Measurements from ENCODE around the gene RAB40B. TPM values are rescaled to one million over a fixed set of nuclear protein-coding genes. Genes with fewer than 3 reads are reported as not detected.

Gene RAB40B
- total RNA-seq, 3 donors from 2014 or later (not counting 1 experiment from before 2014, with no cell fraction given) = 3.7 to 7.3 (median 4.0) TPM

GRCh38 chr17:82690786-82691489 lies 7.6 kb downstream of the RAB40B start:
- Histone ChIP-seq H3K4me3 (ENCODE audit: low read length) (no peak overlapping the region), H3K4me1 (ENCODE audit: control insufficient read depth, insufficient read depth, low read length) (no peaks in the 10 kb centered on the region), H3K36me3 (ENCODE audit: control insufficient read depth, insufficient read depth, low read length) (no peaks in the 10 kb centered on the region), H3K27ac (ENCODE audit: low read length) (no peak overlapping the region), H3K27me3 (ENCODE audit: control insufficient read depth, insufficient read depth, low read length) (no peaks in the 10 kb centered on the region), H3K9me3 (ENCODE audit: control insufficient read depth, insufficient read depth, low read length) (peaks cover 7% of the 10 kb centered on the region)
- no peaks in the 10 kb centered on the region for H3K4me1 Mint-ChIP-seq
- no peaks in the 10 kb centered on the region for H3K36me3 Mint-ChIP-seq
- no peaks in the 10 kb centered on the region for H3K9me3 Mint-ChIP-seq
- DNase-seq (no peak), ATAC-seq (no peak)
- TF ChIP-seq CTCF (IDR thresholded peaks at IDR 0.05) = no peak
- intact Hi-C loops (cut with micrococcal nuclease) = no loop called here
- 84% methylated on average over 15 of the region's 18 CpGs for WGBS (ENCODE audit: insufficient coverage)
- no peaks in the 10 kb centered on the region for H3K27me3 Mint-ChIP-seq (ENCODE audit: low read depth in 2 of 2)
- no peak overlapping the region for H3K27ac Mint-ChIP-seq
- H3K4me3 Mint-ChIP-seq = no peak overlapping the region

GRCh38 chr17:82689077-82689476 lies 9.4 kb downstream of the RAB40B start:
- H3K36me3 Mint-ChIP-seq = no peaks in the 10 kb centered on the region
- intact Hi-C loops (cut with micrococcal nuclease) = no loop called here
- H3K4me1 Mint-ChIP-seq = no peaks in the 10 kb centered on the region
- 92% methylated on average over 8 of the region's 8 CpGs for WGBS (ENCODE audit: insufficient coverage)
- H3K9me3 Mint-ChIP-seq = no peaks in the 10 kb centered on the region
- no peak overlapping the region for H3K4me3 Mint-ChIP-seq
- Histone ChIP-seq H3K36me3 (ENCODE audit: control insufficient read depth, insufficient read depth, low read length) (no peaks in the 10 kb centered on the region), H3K4me1 (ENCODE audit: control insufficient read depth, insufficient read depth, low read length) (no peaks in the 10 kb centered on the region), H3K4me3 (ENCODE audit: low read length) (no peak overlapping the region), H3K27ac (ENCODE audit: low read length) (no peak overlapping the region), H3K9me3 (ENCODE audit: control insufficient read depth, insufficient read depth, low read length) (peaks cover under 1% of the 10 kb centered on the region), H3K27me3 (ENCODE audit: control insufficient read depth, insufficient read depth, low read length) (no peaks in the 10 kb centered on the region)
- no peaks in the 10 kb centered on the region for H3K27me3 Mint-ChIP-seq (ENCODE audit: low read depth in 2 of 2)
- no peak for TF ChIP-seq CTCF (IDR thresholded peaks at IDR 0.05)
- no peak overlapping the region for H3K27ac Mint-ChIP-seq
- ATAC-seq (no peak), DNase-seq (no peak)

GRCh38 chr17:82687871-82688270 lies 10.6 kb downstream of the RAB40B start:
- Histone ChIP-seq H3K4me3 (ENCODE audit: low read length) (no peak overlapping the region), H3K9me3 (ENCODE audit: control insufficient read depth, insufficient read depth, low read length) (no peaks in the 10 kb centered on the region), H3K4me1 (ENCODE audit: control insufficient read depth, insufficient read depth, low read length) (no peaks in the 10 kb centered on the region), H3K27ac (ENCODE audit: low read length) (no peak overlapping the region), H3K27me3 (ENCODE audit: control insufficient read depth, insufficient read depth, low read length) (no peaks in the 10 kb centered on the region), H3K36me3 (ENCODE audit: control insufficient read depth, insufficient read depth, low read length) (no peaks in the 10 kb centered on the region)
- Mint-ChIP-seq H3K9me3 (no peaks in the 10 kb centered on the region), H3K27me3 (ENCODE audit: low read depth in 2 of 2) (no peaks in the 10 kb centered on the region), H3K4me3 (no peak overlapping the region), H3K36me3 (no peaks in the 10 kb centered on the region), H3K27ac (no peak overlapping the region), H3K4me1 (no peaks in the 10 kb centered on the region)
- no peak for TF ChIP-seq CTCF (IDR thresholded peaks at IDR 0.05)
- 94% methylated on average over 9 of the region's 9 CpGs for WGBS (ENCODE audit: insufficient coverage)
- DNase-seq = no peak
- intact Hi-C loops (cut with micrococcal nuclease) = no loop called here
- ATAC-seq = no peak

- no peak for TF ChIP-seq CTCF (IDR thresholded peaks at IDR 0.05)
- Mint-ChIP-seq H3K4me1 (no peaks in the 10 kb centered on the region), H3K27me3 (ENCODE audit: low read depth in 2 of 2) (no peaks in the 10 kb centered on the region), H3K27ac (no peak overlapping the region), H3K36me3 (no peaks in the 10 kb centered on the region), H3K4me3 (no peak overlapping the region), H3K9me3 (no peaks in the 10 kb centered on the region)
- ATAC-seq (no peak), DNase-seq (no peak)
- Histone ChIP-seq H3K4me1 (ENCODE audit: control insufficient read depth, insufficient read depth, low read length) (no peaks in the 10 kb centered on the region), H3K27me3 (ENCODE audit: control insufficient read depth, insufficient read depth, low read length) (no peaks in the 10 kb centered on the region), H3K27ac (ENCODE audit: low read length) (no peak overlapping the region), H3K4me3 (ENCODE audit: low read length) (no peak overlapping the region), H3K36me3 (ENCODE audit: control insufficient read depth, insufficient read depth, low read length) (no peaks in the 10 kb centered on the region), H3K9me3 (ENCODE audit: control insufficient read depth, insufficient read depth, low read length) (no peaks in the 10 kb centered on the region)
- intact Hi-C loops (cut with micrococcal nuclease) = no loop called here
- 91% methylated on average over 9 of the region's 10 CpGs for WGBS (ENCODE audit: insufficient coverage)
Observed at GRCh38 chr17:82687375-82687861, 11.1 kb downstream of the RAB40B start.
